HG02885 (cell line): ENCODE data around the gene TMEM44.

Experiments used
- ATAC-seq: cut with Tn5 transposase; IDR thresholded peaks from one replicate; pipeline ENCODE4 v1.9.1; 2021; ENCODE audit warnings: mild to moderate bottlenecking; ENCODE audit not compliant: unreplicated experiment, poor library complexity

Gene TMEM44

GRCh38 chr3:194584866-194585265, 48.4 kb downstream of the TMEM44 start:
- ATAC-seq, result no peak

- ATAC-seq, result no peak
Observed at GRCh38 chr3:194584320-194584776, 48.9 kb downstream of the TMEM44 start.

GRCh38 chr3:194582196-194582905, 50.9 kb downstream of the TMEM44 start:
- ATAC-seq, result no peak

GRCh38 chr3:194579091-194579606, 54.1 kb downstream of the TMEM44 start:
- no peak for ATAC-seq

- ATAC-seq, result no peak
Observed at GRCh38 chr3:194577986-194578905, 55.0 kb downstream of the TMEM44 start.

- ATAC-seq, result no peak
Observed at GRCh38 chr3:194575484-194576210, 57.6 kb downstream of the TMEM44 start.

DNA sequence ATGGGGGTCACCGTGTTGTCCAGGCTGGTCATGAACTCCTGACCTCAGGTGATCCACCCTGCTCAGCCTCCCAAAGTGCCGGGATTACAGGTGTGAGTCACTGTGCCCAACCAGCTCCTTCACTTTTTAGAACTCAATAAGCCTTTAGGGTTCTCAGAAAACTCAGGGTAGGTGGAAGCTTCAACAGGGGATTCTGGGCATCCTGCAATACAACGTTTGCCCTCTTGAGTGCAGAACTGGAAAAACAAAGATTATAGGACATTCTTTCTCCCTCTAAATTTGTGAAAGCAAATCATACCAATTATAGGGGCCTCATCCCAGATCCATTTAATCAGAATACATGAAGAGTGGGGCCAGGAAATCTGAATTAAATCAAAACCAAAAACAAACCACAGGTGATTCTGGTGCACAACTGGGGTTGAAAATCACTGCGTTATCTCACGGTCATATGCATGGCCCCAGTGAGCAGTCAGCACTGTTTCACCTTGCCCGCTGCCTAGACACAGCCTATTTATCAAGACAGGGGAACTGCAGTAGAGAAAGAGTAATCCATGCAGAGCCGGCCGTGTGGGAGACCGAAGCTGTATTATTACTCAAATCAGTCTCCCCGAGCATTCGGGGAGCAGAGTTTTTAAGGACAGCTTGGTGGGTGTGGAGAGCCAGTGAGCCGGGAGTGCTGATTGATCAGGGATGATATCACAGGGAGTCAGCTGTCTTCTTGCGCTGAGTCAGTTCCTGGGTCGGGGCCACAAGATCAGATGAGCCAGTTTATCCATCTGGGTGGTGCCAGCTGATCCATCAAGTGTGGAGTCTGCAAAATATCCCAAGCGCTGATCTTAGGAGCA, 58.4 kb downstream of the TMEM44 start:
- ATAC-seq, result no peak

DNA sequence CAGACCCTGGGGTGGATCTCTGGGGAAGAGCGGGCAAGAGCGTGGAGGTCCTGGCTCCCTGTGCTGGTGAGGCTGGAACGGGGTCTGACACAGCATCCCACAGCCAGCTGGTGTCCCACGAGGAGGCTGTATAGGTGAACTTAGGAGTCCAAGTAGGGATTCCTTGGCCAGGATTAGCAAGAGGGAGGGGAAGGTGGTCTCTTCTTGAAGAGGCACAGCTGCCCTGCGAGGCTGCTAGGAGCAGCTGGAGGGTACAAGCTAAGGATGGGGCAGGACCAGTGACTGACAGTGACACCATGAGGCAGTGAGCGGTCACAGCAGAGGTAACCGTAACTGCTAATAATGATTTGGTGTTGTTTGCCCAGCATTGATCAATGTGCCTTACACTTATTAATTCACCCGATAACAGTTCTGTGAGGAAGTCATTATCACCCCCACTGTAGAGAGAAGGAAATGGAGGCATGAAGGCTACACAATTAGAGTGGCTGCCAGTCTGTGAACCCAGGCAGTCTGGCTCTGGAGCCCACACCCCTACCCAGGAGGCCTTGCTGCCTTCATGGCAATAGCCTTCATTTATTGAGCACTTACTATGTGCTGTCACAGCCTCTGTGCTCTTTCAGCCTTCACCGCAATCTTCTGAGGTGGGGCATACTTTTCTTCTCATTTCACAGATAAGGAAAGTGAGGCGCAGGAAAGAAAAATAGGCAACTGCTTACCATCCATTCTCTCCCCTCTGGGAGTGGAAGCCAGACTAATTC, 59.4 kb downstream of the TMEM44 start:
- peak; percentile 91 for ATAC-seq

- ATAC-seq, result no peak
Observed at GRCh38 chr3:194572944-194573491, 60.2 kb downstream of the TMEM44 start.

DNA sequence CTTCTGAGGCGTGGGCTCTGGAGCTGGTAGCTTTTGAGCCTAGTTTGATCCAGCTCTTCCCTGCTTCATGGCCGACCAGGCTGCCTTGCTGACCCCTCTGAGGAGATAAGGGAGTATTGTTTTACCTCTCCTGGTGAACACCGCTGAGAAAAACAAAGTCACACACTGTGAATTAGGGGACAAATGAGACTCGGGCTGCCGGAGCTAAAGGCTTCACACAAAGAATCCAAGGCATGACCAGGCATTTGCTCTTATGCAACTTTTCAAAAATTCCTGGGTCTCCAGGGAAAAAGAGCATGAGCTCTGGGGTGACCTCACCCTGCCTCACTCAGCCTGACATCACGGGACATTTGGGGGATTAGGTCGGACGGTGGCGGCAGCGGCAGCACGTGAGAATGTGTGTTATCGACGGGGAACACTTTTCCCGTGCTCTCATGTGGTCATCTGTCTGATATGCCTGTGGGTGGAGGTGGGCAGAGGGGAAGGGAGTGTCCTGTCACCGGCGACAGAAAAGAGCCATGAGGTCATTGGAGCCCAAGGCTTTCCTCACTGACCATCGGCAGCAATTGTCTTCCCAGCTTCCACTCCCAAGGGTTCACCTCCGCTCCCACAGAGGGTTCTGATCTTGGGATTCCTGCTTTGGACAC, 61.0 kb downstream of the TMEM44 start:
- no peak for ATAC-seq

GRCh38 chr3:194571491-194572142, 61.6 kb downstream of the TMEM44 start:
- no peak for ATAC-seq

GRCh38 chr3:194570898-194571297, 62.3 kb downstream of the TMEM44 start:
- no peak for ATAC-seq

- no peak for ATAC-seq
Observed at GRCh38 chr3:194570235-194570634, 63.0 kb downstream of the TMEM44 start.

GRCh38 chr3:194569252-194569651, 64.0 kb downstream of the TMEM44 start:
- no peak for ATAC-seq

- ATAC-seq, result no peak
Observed at GRCh38 chr3:194565597-194566190, 67.5 kb downstream of the TMEM44 start.

- no peak for ATAC-seq
Observed at GRCh38 chr3:194562986-194563385, 70.2 kb downstream of the TMEM44 start.

- no peak for ATAC-seq
Observed at GRCh38 chr3:194561306-194561974, 71.8 kb downstream of the TMEM44 start.
